ENCODE results near the gene TAX1BP1.

TAX1BP1 gene

GRCh38 chr7:27781188-27781587, 41.2 kb downstream of the TAX1BP1 start:
- no peak for DNase-seq (ENCODE audit: low spot score)

- no peak for DNase-seq (ENCODE audit: low spot score)
Measured at GRCh38 chr7:27782849-27783248, 42.9 kb downstream of the TAX1BP1 start.

- DNase-seq (ENCODE audit: low spot score): peak; percentile 89
Measured at GRCh38 chr7:27784399-27785053, 44.6 kb downstream of the TAX1BP1 start.

- no peak for DNase-seq (ENCODE audit: low spot score)
Measured at GRCh38 chr7:27788437-27788836, 48.5 kb downstream of the TAX1BP1 start.

GRCh38 chr7:27793780-27794179, 53.8 kb downstream of the TAX1BP1 start:
- no peak for DNase-seq (ENCODE audit: low spot score)

GRCh38 chr7:27795977-27796376, 56.0 kb downstream of the TAX1BP1 start:
- DNase-seq (ENCODE audit: low spot score): no peak

GRCh38 chr7:27799212-27799611, 59.2 kb downstream of the TAX1BP1 start:
- DNase-seq (ENCODE audit: low spot score): no peak

- no peak for DNase-seq (ENCODE audit: low spot score)
Measured at GRCh38 chr7:27802999-27803398, 63.0 kb downstream of the TAX1BP1 start.

- no peak for DNase-seq (ENCODE audit: low spot score)
Measured at GRCh38 chr7:27804139-27804538, 64.2 kb downstream of the TAX1BP1 start.

GRCh38 chr7:27808626-27809025, 68.7 kb downstream of the TAX1BP1 start:
- no peak for DNase-seq (ENCODE audit: low spot score)

GRCh38 chr7:27810186-27810585, 70.2 kb downstream of the TAX1BP1 start:
- no peak for DNase-seq (ENCODE audit: low spot score)

GRCh38 chr7:27812706-27813105, 72.7 kb downstream of the TAX1BP1 start:
- DNase-seq (ENCODE audit: low spot score): no peak

- no peak for DNase-seq (ENCODE audit: low spot score)
Measured at GRCh38 chr7:27822245-27822644, 82.3 kb downstream of the TAX1BP1 start.

GRCh38 chr7:27825891-27826290, 85.9 kb downstream of the TAX1BP1 start:
- DNase-seq (ENCODE audit: low spot score): no peak

GRCh38 chr7:27826357-27826756, 86.4 kb downstream of the TAX1BP1 start:
- DNase-seq (ENCODE audit: low spot score): no peak

- no peak for DNase-seq (ENCODE audit: low spot score)
Measured at GRCh38 chr7:27834179-27834921, 94.4 kb downstream of the TAX1BP1 start.

GRCh38 chr7:27835376-27835775, 95.4 kb downstream of the TAX1BP1 start:
- no peak for DNase-seq (ENCODE audit: low spot score)

GRCh38 chr7:27836536-27836935, 96.6 kb downstream of the TAX1BP1 start:
- no peak for DNase-seq (ENCODE audit: low spot score)

GRCh38 chr7:27839099-27839498, 99.1 kb downstream of the TAX1BP1 start:
- DNase-seq (ENCODE audit: low spot score): no peak

- no peak for DNase-seq (ENCODE audit: low spot score)
Measured at GRCh38 chr7:27840313-27840712, 100.4 kb downstream of the TAX1BP1 start.

GRCh38 chr7:27840760-27841364, 100.9 kb downstream of the TAX1BP1 start:
- DNase-seq (ENCODE audit: low spot score): no peak

- DNase-seq (ENCODE audit: low spot score): no peak
Measured at GRCh38 chr7:27842094-27842692, 102.2 kb downstream of the TAX1BP1 start.

GRCh38 chr7:27842851-27843250, 102.9 kb downstream of the TAX1BP1 start:
- no peak for DNase-seq (ENCODE audit: low spot score)
